GM12801 (cell line): Measurements from ENCODE around the gene MAST2.

Experiments
- TF ChIP-seq, protein P1 (sequence below): IDR thresholded peaks from one replicate; pipeline ENCODE4 v1.5.1; 2011; ENCODE audit warnings: control low read depth; ENCODE audit not compliant: insufficient read length; ENCODE audit errors: extremely low read depth

The MAST2 gene

DNA sequence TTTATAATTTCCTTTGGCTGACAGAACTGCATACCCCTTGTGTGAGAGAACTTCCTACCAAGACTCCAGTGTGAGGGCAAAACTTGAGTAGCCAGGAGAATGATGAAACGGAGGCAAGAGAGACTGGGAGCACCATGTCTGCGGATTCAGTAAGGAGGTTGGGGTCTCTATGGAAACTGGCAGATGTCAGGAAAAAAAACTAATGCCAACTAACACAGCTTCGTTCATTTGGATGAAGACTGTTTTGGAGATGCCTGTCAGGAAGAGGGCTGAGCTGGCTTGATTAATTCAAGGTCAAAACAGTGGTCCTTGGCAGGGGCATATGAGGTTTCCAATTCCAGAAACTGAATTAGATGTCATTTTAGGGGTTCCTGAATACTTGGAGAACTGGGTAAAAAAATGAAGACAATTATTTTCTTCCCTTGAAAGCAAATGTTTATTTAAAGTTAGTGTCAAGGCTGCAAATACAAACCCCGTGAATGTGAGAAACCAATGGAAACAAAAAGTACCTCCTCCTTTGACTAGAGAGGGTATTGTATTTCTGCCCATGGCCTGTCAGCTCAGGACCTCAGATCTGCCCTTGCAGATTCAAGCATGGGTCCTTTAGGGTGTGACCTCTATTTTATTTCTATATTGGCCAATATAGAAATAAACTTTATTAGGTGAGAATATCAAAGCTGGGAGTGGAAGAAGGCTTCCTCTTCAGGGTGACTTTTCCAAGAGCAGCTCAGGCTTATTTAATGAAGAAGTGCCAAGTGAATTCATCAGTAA lies 110.5 kb downstream of the MAST2 start:
- TF ChIP-seq, protein P1, sequence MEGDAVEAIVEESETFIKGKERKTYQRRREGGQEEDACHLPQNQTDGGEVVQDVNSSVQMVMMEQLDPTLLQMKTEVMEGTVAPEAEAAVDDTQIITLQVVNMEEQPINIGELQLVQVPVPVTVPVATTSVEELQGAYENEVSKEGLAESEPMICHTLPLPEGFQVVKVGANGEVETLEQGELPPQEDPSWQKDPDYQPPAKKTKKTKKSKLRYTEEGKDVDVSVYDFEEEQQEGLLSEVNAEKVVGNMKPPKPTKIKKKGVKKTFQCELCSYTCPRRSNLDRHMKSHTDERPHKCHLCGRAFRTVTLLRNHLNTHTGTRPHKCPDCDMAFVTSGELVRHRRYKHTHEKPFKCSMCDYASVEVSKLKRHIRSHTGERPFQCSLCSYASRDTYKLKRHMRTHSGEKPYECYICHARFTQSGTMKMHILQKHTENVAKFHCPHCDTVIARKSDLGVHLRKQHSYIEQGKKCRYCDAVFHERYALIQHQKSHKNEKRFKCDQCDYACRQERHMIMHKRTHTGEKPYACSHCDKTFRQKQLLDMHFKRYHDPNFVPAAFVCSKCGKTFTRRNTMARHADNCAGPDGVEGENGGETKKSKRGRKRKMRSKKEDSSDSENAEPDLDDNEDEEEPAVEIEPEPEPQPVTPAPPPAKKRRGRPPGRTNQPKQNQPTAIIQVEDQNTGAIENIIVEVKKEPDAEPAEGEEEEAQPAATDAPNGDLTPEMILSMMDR, result no peak

DNA sequence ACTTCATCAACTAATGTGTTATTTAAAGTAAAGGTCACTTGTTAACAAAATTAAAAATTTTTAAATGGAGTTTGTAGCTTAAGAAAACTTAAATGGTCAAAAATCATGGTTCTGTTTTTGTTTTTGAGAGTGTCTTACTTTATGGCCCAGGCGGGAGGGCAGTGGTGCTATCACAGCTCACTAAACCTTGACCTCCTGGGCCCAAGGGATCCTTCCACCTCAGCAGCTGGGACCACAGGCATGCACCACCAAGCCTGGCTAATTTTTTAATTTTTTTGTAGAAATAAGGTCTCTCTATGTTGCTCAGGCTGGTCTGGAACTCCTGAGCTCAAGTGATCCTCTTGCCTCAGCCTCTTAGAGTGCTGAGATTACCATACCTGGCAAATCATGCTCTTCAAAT lies 111.4 kb downstream of the MAST2 start:
- TF ChIP-seq, protein P1, result no peak

DNA sequence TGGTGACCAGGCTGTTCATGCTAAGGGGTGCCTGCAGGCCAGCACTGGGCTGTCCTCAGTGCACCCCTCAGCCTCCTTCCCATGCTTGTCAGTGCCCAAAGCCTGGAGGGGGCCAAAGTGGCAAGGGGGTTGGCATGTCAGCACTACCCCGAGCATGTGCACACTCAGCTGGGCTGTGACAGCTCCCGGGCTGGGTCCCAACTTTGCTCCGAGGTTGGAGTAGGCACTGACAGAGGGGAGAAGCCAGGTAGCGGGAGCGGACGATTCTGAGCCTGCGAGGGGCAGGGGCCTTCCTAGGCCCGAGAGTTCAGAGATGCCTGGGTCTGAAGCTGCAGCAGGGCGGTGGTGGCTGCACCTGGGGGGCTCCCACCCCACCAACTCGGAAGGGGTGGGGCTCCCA lies 119.0 kb downstream of the MAST2 start:
- TF ChIP-seq, protein P1, result no peak

DNA sequence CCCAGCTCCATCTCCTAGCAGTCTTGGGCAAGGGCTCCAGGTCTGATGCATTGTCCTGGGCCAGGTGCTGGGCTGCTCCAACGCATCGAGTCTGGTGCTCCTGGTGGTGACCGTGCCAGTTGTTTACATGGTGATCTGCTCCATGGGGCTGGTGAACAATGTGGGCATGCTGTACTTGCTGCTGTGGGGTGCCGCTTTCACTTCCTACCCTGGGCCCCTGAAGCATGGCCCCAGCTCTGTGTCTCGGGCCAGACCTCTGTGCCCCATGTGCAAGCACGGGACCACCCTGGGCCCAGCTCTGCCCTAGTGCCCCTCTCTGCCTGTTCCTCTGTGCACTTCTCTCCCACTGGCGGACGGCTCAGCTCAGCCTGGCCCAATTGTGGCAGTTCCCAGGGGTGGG lies 119.4 kb downstream of the MAST2 start:
- TF ChIP-seq, protein P1, result no peak

DNA sequence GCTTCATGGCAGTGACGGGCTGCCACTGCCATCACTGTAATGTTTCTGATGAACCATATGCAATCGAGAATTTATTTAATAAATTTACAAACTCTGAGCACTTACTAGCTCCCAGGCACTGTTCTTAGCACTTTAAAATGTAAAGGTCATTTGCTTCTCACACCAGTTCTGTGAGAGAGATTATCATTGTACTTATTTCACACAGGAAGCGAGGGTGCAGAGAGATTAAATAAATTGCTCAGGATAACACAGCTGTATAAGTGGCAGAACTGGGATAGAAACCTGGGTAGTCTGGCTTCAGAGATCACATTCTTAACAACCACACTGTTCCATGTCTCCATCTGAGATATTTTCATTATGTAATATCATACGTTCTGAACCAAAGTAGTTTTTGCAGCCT lies 119.9 kb downstream of the MAST2 start:
- TF ChIP-seq, protein P1, result no peak

DNA sequence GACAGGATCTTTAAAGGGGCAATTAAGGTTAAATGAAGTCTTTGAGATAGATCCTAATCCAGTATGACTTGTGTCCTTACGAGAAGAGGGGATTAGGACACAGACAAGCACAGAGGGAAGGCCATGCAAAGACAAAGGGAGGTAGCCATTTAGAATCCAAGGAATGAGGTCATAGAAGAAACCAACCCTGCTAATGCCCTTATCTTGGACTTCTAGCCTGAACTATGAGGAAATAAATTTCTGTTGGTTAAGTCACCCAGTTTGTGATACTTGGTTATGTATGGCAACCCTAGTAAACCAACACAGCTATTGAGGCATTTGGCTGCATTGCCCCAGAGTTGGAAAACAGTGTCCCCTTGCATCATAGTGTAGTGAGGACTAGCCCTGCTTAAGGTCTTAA lies 121.3 kb downstream of the MAST2 start:
- TF ChIP-seq, protein P1, result no peak

DNA sequence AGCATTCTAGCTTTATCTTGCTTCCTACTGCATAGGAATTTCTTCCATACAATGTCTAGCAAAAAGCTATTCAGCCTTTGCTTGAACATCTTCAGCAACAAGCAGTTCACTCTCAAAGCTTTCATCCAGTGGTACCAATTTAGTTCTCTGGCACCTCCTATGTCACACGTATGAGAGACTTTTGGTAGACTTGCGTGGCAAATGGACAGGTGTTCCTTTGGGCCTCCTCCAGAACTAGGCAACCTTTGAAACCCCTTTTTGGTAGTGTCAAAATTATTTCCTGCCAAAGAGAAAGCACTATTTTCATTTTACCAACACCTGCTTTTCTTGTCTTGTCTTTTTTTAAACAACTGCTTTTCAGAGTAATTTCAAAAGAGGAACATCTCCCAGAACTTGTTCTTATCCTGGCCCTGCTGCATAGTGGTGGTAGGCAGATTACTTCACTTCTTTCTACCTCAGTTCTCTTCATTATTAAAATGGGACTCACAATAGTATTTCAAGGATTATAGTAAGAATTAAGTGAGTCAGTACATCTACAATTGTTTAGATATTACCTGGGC lies 122.4 kb downstream of the MAST2 start:
- TF ChIP-seq, protein P1, result no peak
